ENCODE measurements around the gene HOXA10. TPM values are rescaled to one million over a fixed set of nuclear protein-coding genes. Genes with fewer than 3 reads are reported as not detected.

The HOXA10 gene
- total and polyA plus RNA-seq, 7 donors: 0.81 to 77.5 (median 25.6) TPM; not detected in 1

DNA sequence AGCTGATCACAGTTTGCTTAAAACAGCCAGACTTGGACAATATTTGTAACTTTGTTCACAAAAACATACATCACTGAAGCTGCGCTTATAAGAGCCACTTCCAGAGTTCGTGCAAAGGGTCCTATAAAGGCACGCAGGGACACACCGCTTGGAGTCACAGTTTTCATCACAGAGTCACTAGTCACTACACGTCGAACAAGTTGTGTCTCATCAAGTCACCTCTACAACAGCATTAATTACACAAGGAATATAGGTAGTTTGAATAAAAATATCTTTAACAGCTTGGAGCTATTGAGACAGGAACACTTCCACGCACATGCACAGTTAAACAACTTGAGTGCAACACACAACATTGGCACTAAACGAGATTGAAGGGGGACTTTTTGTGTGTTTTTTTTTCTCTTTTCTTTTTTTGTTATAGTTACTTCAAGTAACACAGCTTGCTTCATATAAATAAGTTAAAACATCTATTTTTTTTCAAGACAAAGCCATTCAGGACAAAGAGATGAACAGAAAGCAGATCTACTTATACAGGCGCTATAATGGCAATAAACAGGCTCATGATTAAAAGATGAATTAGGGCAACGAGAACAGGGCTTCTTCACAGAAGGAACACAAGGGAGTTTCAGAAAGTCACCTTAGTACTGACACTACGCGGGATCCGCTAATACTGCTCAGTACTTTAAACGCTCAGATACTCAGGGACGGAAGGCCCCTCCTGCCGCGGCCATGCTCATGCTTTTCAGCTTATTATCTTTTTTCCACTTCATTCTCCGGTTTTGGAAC lies 32.8 kb downstream of the HOXA10 start:
- 78 to 84% (median 84%) methylated on average over 18 of the region's 18 CpGs for WGBS, 3 donors
- peaks cover 14% of the 10 kb centered on the region for H3K4me1 ChIP-seq
- H3K27ac ChIP-seq: peak overlapping the region; percentile 83
- no peak for DNase-seq
- H3K27me3 ChIP-seq (ENCODE audit: insufficient read depth in 3 of 3, low read length in 2 of 3): no peaks in the 10 kb centered on the region
- no peak for ATAC-seq
- peak overlapping the region; percentile 74 for H3K4me3 ChIP-seq
- peaks cover 0 to 37% of the 10 kb centered on the region in 2 donors for H3K36me3 ChIP-seq (ENCODE audit: insufficient read depth in 1 of 2, low read depth in 1 of 2)
- no peaks in the 10 kb centered on the region for H3K9me3 ChIP-seq
- intact Hi-C loops (cut with DNase I): loop anchor here in 1 of 2 donors (5.0 to 10.0 kb wide), 2 partner anchors 284 to 747 kb away; no protein-coding TSS in a partner anchor
- TF ChIP-seq, protein P1, sequence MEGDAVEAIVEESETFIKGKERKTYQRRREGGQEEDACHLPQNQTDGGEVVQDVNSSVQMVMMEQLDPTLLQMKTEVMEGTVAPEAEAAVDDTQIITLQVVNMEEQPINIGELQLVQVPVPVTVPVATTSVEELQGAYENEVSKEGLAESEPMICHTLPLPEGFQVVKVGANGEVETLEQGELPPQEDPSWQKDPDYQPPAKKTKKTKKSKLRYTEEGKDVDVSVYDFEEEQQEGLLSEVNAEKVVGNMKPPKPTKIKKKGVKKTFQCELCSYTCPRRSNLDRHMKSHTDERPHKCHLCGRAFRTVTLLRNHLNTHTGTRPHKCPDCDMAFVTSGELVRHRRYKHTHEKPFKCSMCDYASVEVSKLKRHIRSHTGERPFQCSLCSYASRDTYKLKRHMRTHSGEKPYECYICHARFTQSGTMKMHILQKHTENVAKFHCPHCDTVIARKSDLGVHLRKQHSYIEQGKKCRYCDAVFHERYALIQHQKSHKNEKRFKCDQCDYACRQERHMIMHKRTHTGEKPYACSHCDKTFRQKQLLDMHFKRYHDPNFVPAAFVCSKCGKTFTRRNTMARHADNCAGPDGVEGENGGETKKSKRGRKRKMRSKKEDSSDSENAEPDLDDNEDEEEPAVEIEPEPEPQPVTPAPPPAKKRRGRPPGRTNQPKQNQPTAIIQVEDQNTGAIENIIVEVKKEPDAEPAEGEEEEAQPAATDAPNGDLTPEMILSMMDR (IDR thresholded peaks at IDR 0.05): no peak

DNA sequence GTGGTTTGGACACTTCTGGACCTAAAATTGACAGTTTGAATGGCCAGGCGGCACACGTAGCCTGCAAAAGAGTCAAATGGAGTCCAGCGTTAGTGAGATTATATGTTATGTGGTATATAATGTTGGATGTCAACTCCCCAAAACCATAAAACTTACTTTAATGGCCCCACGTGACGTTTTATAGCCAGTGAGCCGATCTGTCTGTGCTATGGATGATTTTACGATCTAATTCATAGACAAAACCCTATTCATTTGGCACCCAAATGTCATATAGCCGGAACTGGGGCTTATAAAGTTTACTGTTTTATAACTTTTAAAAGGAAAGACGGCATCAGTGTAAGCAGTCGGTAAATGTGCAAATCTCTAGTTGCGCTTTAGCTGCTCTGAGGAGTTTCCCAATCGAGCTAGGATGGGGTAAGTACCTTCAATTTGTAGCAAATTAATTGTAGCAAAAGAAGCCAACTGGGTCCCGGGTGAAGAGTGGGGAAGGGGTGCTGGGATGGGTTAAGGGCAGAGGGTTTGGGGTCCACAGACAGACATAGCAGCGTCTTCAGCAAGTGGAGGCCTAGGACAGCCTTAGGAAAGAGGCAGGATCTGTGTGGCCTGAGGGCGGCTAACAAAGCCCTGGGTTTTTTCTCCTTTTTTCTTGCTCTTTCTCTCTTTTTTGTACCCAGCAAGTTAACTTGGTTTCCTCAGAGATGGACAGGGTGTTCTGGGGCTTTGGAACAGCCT lies 33.8 kb downstream of the HOXA10 start:
- no peaks in the 10 kb centered on the region for H3K9me3 ChIP-seq
- H3K4me3 ChIP-seq: no peak overlapping the region
- 86 to 88% (median 87%) methylated on average over 15 of the region's 15 CpGs for WGBS, 3 donors
- intact Hi-C loops (cut with DNase I): loop anchor here in 1 of 2 donors (5.0 to 10.0 kb wide), 2 partner anchors 283 to 745 kb away; no protein-coding TSS in a partner anchor
- ATAC-seq: no peak
- H3K4me1 ChIP-seq: peaks cover 18% of the 10 kb centered on the region
- peak overlapping the region; percentile 19 for H3K27ac ChIP-seq
- TF ChIP-seq, protein P1 (IDR thresholded peaks at IDR 0.05): no peak
- peaks cover 0 to 30% of the 10 kb centered on the region in 2 donors for H3K36me3 ChIP-seq (ENCODE audit: insufficient read depth in 1 of 2, low read depth in 1 of 2)
- H3K27me3 ChIP-seq (ENCODE audit: insufficient read depth in 3 of 3, low read length in 2 of 3): no peaks in the 10 kb centered on the region
- DNase-seq: no peak

DNA sequence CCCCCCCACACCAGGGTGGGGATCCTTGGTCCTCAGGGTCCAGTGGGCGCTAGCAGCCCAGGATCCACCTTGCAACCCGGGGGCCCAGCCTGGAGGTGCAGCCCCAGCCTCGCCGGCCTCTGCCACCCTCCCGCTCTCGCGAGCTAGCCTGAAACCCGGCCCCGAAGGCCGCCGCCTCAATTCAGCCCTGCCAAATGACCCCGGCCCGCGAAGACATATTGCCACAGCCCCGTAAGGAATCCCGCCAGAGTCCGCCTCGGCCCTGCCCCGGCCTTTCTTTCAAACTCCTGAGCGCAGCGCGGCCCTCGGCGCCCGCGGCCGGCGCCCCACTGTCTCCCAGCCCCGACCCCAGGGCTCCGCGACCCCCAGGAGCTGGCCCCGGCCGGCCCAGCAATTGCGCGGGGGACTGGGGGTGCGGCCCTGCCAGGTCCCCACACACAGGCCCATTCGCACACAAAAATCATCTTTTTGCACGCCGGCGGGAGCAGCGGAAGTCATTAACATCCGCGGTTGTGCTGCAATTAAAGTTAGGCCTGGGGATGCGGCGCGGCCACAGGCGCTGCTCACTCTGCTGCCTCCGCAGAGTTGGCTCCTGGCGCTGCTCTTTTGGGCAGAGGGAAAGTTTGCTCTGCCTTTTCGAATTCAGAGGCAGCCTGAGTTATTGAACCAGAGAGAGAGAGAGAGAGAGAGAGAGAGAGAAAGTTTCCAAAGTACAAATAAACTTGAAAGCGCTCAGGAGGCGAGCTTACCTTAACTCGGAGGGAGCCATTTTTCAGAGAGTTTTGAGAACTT lies 34.6 kb downstream of the HOXA10 start:
- peaks cover 0 to 23% of the 10 kb centered on the region in 2 donors for H3K36me3 ChIP-seq (ENCODE audit: insufficient read depth in 1 of 2, low read depth in 1 of 2)
- DNase-seq: peak in 1 of 2 donors; percentile 53
- TF ChIP-seq, protein P1 (IDR thresholded peaks at IDR 0.05): no peak
- H3K27ac ChIP-seq: peak overlapping the region; percentile 64
- no peaks in the 10 kb centered on the region for H3K27me3 ChIP-seq (ENCODE audit: insufficient read depth in 3 of 3, low read length in 2 of 3)
- H3K9me3 ChIP-seq: no peaks in the 10 kb centered on the region
- 79 to 80% (median 80%) methylated on average over 45 to 53 of the region's 53 CpGs for WGBS, 3 donors
- no peak for ATAC-seq
- intact Hi-C loops (cut with DNase I): loop anchor here in 1 of 2 donors (5.0 to 10.0 kb wide), 2 partner anchors 282 to 745 kb away; no protein-coding TSS in a partner anchor
- H3K4me1 ChIP-seq: peaks cover 24% of the 10 kb centered on the region
- peak overlapping the region; percentile 13 for H3K4me3 ChIP-seq

DNA sequence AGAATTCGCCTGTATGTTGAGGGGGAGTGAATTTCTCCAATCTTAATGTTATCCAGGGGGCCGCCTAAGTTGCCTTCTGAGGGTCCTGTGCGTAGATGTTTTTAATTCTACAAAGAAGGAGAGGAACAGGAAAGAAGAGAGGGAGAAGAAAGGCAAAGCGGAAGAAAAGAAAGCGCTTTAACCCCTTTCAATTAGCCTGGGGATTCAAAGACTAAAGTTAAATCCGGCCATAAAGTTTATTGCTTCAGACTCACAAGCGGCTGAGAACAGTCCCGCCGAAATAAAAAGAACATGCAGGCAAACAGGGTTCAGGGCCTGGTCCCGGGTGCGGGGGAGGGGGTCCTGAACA lies 35.2 kb downstream of the HOXA10 start:
- DNase-seq (no peak), ATAC-seq (no peak)
- Histone ChIP-seq H3K36me3 (ENCODE audit: insufficient read depth in 1 of 2, low read depth in 1 of 2) (peaks cover 0 to 17% of the 10 kb centered on the region in 2 donors), H3K27ac (peak overlapping the region; percentile 64), H3K27me3 (ENCODE audit: insufficient read depth in 3 of 3, low read length in 2 of 3) (no peaks in the 10 kb centered on the region), H3K4me1 (peaks cover 29% of the 10 kb centered on the region), H3K4me3 (peak overlapping the region; percentile 13), H3K9me3 (no peaks in the 10 kb centered on the region)
- TF ChIP-seq, protein P1 (IDR thresholded peaks at IDR 0.05): no peak
- intact Hi-C loops (cut with DNase I): no loop called here
- WGBS, 3 donors: 81 to 82% (median 82%) methylated on average over 11 of the region's 11 CpGs
